Neural progenitor cell (in vitro differentiated cells): ENCODE measurements around the gene SLC24A2.

Experiments used
- CTCF ChIP-seq: fragments of 200-600 bp; sonication (generic); IDR thresholded peaks from 2 replicates; pipeline ENCODE4 v1.5.1; 2017; ENCODE audit warnings: antibody characterized with exemption, mild to moderate bottlenecking
- EZH2 ChIP-seq: fragments of 200-600 bp; sonication (generic); IDR thresholded peaks from 2 replicates; pipeline ENCODE4 v1.6.1; 2017; ENCODE audit warnings: antibody characterized with exemption, mild to moderate bottlenecking, moderate library complexity
- EZH2phosphoT487 ChIP-seq: fragments of 200-600 bp; sonication (generic); IDR thresholded peaks from 2 replicates; pipeline ENCODE4 v1.6.1; 2017; ENCODE audit warnings: antibody characterized with exemption

GRCh38 chr9:19788152-19788551, 685 bp downstream of the SLC24A2 start:
- no peak for TF ChIP-seq CTCF
- TF ChIP-seq EZH2phosphoT487 = no peak
- TF ChIP-seq EZH2 = no peak
